ENCODE results near the gene BCAS4.

Gene BCAS4

GRCh38 chr20:50916934-50917333, 122.1 kb downstream of the BCAS4 start:
- no peak for DNase-seq

- DNase-seq, result no peak
Measured at GRCh38 chr20:50918403-50918802, 123.5 kb downstream of the BCAS4 start.

- no peak for DNase-seq
Measured at GRCh38 chr20:50919567-50919966, 124.7 kb downstream of the BCAS4 start.

GRCh38 chr20:50920997-50921396, 126.1 kb downstream of the BCAS4 start:
- no peak for DNase-seq

GRCh38 chr20:50921803-50922501, 127.1 kb downstream of the BCAS4 start:
- DNase-seq, result no peak

- DNase-seq, result no peak
Measured at GRCh38 chr20:50924261-50924920, 129.5 kb downstream of the BCAS4 start.

- no peak for DNase-seq
Measured at GRCh38 chr20:50926530-50926929, 131.7 kb downstream of the BCAS4 start.

Data from NCI-H1048 (cell line).